Right lobe of liver (tissue), 4 donors: ENCODE measurements around the gene DIRAS1.

Source experiments
- POLR2A ChIP-seq: fragments of 450-650 bp; IDR thresholded peaks from one replicate; pipeline ENCODE4 v1.6.1; 2017; ENCODE audit warnings: antibody characterized with exemption, mild to moderate bottlenecking
- TF ChIP-seq, protein P1 (sequence below), 4 donors: fragments of 200-600 bp in 3 of 4; fragments of 450-650 bp in 1 of 4; IDR thresholded peaks; one replicate each; pipeline versions ENCODE4 v1.5.1 to v1.8.0; 2016 to 2022; ENCODE audit warnings: antibody characterized with exemption in 4 of 4, mild to moderate bottlenecking in 2 of 4
- donor health status: DM: no; HTN: no; CAD: no.
- donor health status: DM: no; HTN: no; CAD: no.
- donor health status: DM: no; HTN: yes; CAD: no.

DNA sequence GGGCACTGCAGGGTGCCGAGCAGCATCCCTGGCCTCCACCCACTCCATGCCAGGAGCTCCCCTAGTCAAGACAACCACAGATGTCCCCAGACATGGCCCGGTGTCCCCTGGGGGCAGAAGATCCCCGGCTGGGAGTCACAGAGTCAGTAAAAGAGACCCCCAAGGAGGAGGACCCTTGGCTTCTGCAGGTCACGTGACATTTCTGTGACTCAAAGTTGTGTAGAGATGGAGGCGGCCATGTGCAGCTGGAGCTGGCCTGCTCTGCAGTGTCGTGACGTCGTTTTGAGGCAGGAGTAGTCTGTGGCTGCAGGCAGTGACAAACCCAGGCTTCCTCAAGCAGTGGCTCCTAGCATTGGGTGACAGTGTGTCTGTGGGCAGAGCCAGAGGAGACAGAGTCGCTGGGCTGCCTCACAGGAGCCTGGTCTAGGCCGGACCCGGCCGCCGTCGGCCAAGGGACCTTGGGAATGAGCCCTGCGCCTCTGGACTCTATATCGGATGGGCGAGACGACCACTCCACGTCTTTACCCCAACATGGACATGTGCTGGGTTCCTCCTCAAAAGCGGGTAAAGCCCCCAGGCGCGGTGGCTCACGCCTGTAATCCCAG lies 7.7 kb upstream of the DIRAS1 start:
- TF ChIP-seq, protein P1, sequence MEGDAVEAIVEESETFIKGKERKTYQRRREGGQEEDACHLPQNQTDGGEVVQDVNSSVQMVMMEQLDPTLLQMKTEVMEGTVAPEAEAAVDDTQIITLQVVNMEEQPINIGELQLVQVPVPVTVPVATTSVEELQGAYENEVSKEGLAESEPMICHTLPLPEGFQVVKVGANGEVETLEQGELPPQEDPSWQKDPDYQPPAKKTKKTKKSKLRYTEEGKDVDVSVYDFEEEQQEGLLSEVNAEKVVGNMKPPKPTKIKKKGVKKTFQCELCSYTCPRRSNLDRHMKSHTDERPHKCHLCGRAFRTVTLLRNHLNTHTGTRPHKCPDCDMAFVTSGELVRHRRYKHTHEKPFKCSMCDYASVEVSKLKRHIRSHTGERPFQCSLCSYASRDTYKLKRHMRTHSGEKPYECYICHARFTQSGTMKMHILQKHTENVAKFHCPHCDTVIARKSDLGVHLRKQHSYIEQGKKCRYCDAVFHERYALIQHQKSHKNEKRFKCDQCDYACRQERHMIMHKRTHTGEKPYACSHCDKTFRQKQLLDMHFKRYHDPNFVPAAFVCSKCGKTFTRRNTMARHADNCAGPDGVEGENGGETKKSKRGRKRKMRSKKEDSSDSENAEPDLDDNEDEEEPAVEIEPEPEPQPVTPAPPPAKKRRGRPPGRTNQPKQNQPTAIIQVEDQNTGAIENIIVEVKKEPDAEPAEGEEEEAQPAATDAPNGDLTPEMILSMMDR (IDR thresholded peaks at IDR 0.05) = no peak
- TF ChIP-seq POLR2A = no peak
